K562 (cell line): ENCODE measurements around the gene NOP10. TPM values are rescaled to one million over a fixed set of nuclear protein-coding genes. Genes with fewer than 3 reads are reported as not detected.

Source experiments
- ASH1L ChIP-seq: fragments of 450-650 bp; IDR thresholded peaks from 2 replicates; pipeline ENCODE4 v1.6.1; 2018; ENCODE audit warnings: borderline replicate concordance, mild to moderate bottlenecking, low read depth; ENCODE audit not compliant: partially characterized antibody
- CREM ChIP-seq: IDR thresholded peaks from 2 replicates; pipeline ENCODE4 v1.6.1; 2014; ENCODE audit warnings: antibody characterized with exemption, low read depth
- EWSR1 ChIP-seq: fragments of 450-650 bp; IDR thresholded peaks from 2 replicates; pipeline ENCODE4 v1.6.1; 2018; ENCODE audit warnings: borderline replicate concordance, mild to moderate bottlenecking, low read depth, moderate library complexity; ENCODE audit not compliant: partially characterized antibody
- GTF2B ChIP-seq: IDR thresholded peaks from 2 replicates; pipeline ENCODE4 v1.6.1; 2011; ENCODE audit not compliant: insufficient read length; ENCODE audit errors: extremely low read depth
- HDAC2 ChIP-seq: fragments of 450-650 bp; IDR thresholded peaks from 2 replicates; pipeline ENCODE4 v1.6.1; 2016; ENCODE audit warnings: mild to moderate bottlenecking
- HNRNPL ChIP-seq: fragments of 200-400 bp; formaldehyde crosslinking; IDR thresholded peaks from 2 replicates; pipeline ENCODE4 v1.6.1; 2017; ENCODE audit warnings: low read depth, mild to moderate bottlenecking, low read length
- PCBP1 ChIP-seq: fragments of 200-400 bp; formaldehyde crosslinking; IDR thresholded peaks from 2 replicates; pipeline ENCODE4 v1.6.1; 2018; ENCODE audit warnings: mild to moderate bottlenecking, low read depth, low read length; ENCODE audit not compliant: poor library complexity, severe bottlenecking
- RBM15 ChIP-seq: fragments of 200-400 bp; formaldehyde crosslinking; IDR thresholded peaks from 2 replicates; pipeline ENCODE4 v1.6.1; 2018; ENCODE audit warnings: mild to moderate bottlenecking, low read length, moderate library complexity; ENCODE audit not compliant: insufficient read depth
- SMARCA5 ChIP-seq: fragments of 450-650 bp; IDR thresholded peaks from 2 replicates; pipeline ENCODE4 v1.6.1; 2016
- TARDBP ChIP-seq: fragments of 450-650 bp; IDR thresholded peaks from 2 replicates; pipeline ENCODE4 v1.6.1; 2016
- TCF7L2 ChIP-seq: fragments of 150-350 bp; IDR thresholded peaks from 2 replicates; pipeline ENCODE4 v1.6.1; 2016; ENCODE audit warnings: low read depth, mild to moderate bottlenecking, low read length, moderate library complexity
- ZBTB7A ChIP-seq: IDR thresholded peaks from 2 replicates; pipeline ENCODE4 v1.6.1; 2011; ENCODE audit warnings: low read depth, mild to moderate bottlenecking, low read length, moderate library complexity, borderline replicate concordance; ENCODE audit not compliant: control insufficient read depth
- ZNF134 ChIP-seq: fragments of 250-450 bp; sonication (Bioruptor Pico); conservative IDR thresholded peaks from 2 replicates; pipeline ENCODE4 v1.4.0; 2020
- ZNF224 ChIP-seq: sonication (generic); formaldehyde crosslinking; IDR thresholded peaks from 2 replicates; pipeline ENCODE4 v1.8.0; 2022; ENCODE audit warnings: mild to moderate bottlenecking, missing genetic modification reagents
- ZNF584 ChIP-seq: fragments of 200-800 bp; sonication (Bioruptor generic); IDR thresholded peaks from 2 replicates; pipeline ENCODE4 v1.6.1; 2016; ENCODE audit warnings: low read depth, mild to moderate bottlenecking, missing genetic modification characterization, missing compliant biosample characterization
- polyA plus RNA-seq, 8 experiments: library from polyadenylated mRNA; depleted of rRNA in 4 of 8; stranded (reverse) in 5 of 8; unstranded in 3 of 8; fragments of >200 nt; fragmentation: Nextera tagmentation in 2 of 8; fragmentation: Illumina TruSeq in 1 of 8; extraction: Ambion mirVana in 2 of 8; extraction: Trizol in 1 of 8; gene quantifications; 2 replicates each; pipeline versions ENCODE4 v1.2.1 to v1.2.3, GENCODE V29; 2011 to 2014; ENCODE audit warnings: inconsistent platforms in 1 of 8, missing spikeins in 1 of 8
- total RNA-seq, 7 experiments: library from RNA; depleted of rRNA in 6 of 7; stranded (reverse); fragments of >200 nt in 6 of 7; fragmentation: Illumina TruSeq in 2 of 7; extraction: Trizol in 2 of 7; gene quantifications; 2 replicates each; pipeline versions ENCODE4 v1.2.1 to v1.2.3, GENCODE V29; 2011 to 2021; ENCODE audit warnings: low replicate concordance in 1 of 7
- TF ChIP-seq, protein P1 (sequence below): conservative IDR thresholded peaks from 2 replicates; pipeline ENCODE4 v1.6.1; 2011; ENCODE audit warnings: low read depth, mild to moderate bottlenecking, low read length; ENCODE audit not compliant: control insufficient read depth
- TF ChIP-seq, protein P2 (sequence below): sonication (generic); formaldehyde crosslinking; IDR thresholded peaks from 2 replicates; pipeline ENCODE4 v1.8.0; 2023; ENCODE audit warnings: missing genetic modification reagents, mild to moderate bottlenecking, borderline replicate concordance

The NOP10 gene
- total and polyA plus RNA-seq, 9 of the 15 experiments (the other 6 are each of a cell fraction or from before 2014, with no cell fraction given): 250 to 1,663 (median 449) TPM

GRCh38 chr15:34367101-34368081, 24.5 kb upstream of the NOP10 start, which contains the start of gene LPCAT4 (continued):
- TF ChIP-seq EWSR1 (no peak), TCF7L2 (no peak), ZBTB7A (peak; percentile 37; the same call in 1 of the 2 replicates), ZNF584 (CRISPR knock-in tag) (no peak), HDAC2 (peak; percentile 49), TARDBP (no peak), HNRNPL (peak; percentile 70; the same call in 1 of the 2 replicates), ASH1L (no peak), CREM (no peak), GTF2B (no peak), ZNF134 (no peak), SMARCA5 (peak; percentile 75; the same call in 1 of the 2 replicates), RBM15 (no peak), PCBP1 (no peak), ZNF224 (CRISPR knock-in tag) (no peak)
- TF ChIP-seq, protein P1, sequence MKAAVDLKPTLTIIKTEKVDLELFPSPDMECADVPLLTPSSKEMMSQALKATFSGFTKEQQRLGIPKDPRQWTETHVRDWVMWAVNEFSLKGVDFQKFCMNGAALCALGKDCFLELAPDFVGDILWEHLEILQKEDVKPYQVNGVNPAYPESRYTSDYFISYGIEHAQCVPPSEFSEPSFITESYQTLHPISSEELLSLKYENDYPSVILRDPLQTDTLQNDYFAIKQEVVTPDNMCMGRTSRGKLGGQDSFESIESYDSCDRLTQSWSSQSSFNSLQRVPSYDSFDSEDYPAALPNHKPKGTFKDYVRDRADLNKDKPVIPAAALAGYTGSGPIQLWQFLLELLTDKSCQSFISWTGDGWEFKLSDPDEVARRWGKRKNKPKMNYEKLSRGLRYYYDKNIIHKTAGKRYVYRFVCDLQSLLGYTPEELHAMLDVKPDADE: peak; percentile 76; the same call in 1 of the 2 replicates
- TF ChIP-seq, protein P2, sequence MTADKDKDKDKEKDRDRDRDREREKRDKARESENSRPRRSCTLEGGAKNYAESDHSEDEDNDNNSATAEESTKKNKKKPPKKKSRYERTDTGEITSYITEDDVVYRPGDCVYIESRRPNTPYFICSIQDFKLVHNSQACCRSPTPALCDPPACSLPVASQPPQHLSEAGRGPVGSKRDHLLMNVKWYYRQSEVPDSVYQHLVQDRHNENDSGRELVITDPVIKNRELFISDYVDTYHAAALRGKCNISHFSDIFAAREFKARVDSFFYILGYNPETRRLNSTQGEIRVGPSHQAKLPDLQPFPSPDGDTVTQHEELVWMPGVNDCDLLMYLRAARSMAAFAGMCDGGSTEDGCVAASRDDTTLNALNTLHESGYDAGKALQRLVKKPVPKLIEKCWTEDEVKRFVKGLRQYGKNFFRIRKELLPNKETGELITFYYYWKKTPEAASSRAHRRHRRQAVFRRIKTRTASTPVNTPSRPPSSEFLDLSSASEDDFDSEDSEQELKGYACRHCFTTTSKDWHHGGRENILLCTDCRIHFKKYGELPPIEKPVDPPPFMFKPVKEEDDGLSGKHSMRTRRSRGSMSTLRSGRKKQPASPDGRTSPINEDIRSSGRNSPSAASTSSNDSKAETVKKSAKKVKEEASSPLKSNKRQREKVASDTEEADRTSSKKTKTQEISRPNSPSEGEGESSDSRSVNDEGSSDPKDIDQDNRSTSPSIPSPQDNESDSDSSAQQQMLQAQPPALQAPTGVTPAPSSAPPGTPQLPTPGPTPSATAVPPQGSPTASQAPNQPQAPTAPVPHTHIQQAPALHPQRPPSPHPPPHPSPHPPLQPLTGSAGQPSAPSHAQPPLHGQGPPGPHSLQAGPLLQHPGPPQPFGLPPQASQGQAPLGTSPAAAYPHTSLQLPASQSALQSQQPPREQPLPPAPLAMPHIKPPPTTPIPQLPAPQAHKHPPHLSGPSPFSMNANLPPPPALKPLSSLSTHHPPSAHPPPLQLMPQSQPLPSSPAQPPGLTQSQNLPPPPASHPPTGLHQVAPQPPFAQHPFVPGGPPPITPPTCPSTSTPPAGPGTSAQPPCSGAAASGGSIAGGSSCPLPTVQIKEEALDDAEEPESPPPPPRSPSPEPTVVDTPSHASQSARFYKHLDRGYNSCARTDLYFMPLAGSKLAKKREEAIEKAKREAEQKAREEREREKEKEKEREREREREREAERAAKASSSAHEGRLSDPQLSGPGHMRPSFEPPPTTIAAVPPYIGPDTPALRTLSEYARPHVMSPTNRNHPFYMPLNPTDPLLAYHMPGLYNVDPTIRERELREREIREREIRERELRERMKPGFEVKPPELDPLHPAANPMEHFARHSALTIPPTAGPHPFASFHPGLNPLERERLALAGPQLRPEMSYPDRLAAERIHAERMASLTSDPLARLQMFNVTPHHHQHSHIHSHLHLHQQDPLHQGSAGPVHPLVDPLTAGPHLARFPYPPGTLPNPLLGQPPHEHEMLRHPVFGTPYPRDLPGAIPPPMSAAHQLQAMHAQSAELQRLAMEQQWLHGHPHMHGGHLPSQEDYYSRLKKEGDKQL (CRISPR knock-in tag): no peak
